Thoracic aorta (tissue), 2 donors: Measurements from ENCODE around the gene LIF. TPM values are rescaled to one million over a fixed set of nuclear protein-coding genes. Genes with fewer than 3 reads are reported as not detected.

Experiments
- ATAC-seq: fragments of 150-250 bp; one replicate; pipeline ENCODE4 v1.8.0; 2017; ENCODE audit warnings: low read depth; ENCODE audit not compliant: insufficient number of reproducible peaks, low FRiP score
- DNase-seq: peaks from one replicate; pipeline ENCODE4 v3.0.0-alpha.2; 2020; ENCODE audit warnings: low spot score
- H3K27ac ChIP-seq, 2 donors: fragments of 200-600 bp; sonication (generic); 1 replicate in 1 of 2; 2 replicates in 1 of 2; pipeline ENCODE4 v1.5.1; 2016; ENCODE audit warnings: mild to moderate bottlenecking in 2 of 2, moderate library complexity in 2 of 2
- H3K27me3 ChIP-seq: fragments of 200-600 bp; sonication (generic); replicated peaks from 2 replicates; pipeline ENCODE4 v1.6.0; 2016; ENCODE audit warnings: mild to moderate bottlenecking; ENCODE audit not compliant: insufficient read depth
- H3K36me3 ChIP-seq: fragments of 200-600 bp; sonication (generic); one replicate; pipeline ENCODE4 v1.5.1; 2016
- H3K4me1 ChIP-seq, 2 donors: fragments of 200-600 bp; sonication (generic); 1 replicate in 1 of 2; 2 replicates in 1 of 2; pipeline versions ENCODE4 v1.5.1 to v1.6.0; 2016; ENCODE audit warnings: low read depth in 2 of 2, mild to moderate bottlenecking in 1 of 2; ENCODE audit not compliant: control insufficient read depth in 1 of 2
- H3K4me3 ChIP-seq: fragments of 200-600 bp; sonication (generic); 2 replicates; pipeline ENCODE4 v1.5.1; 2016; ENCODE audit warnings: mild to moderate bottlenecking
- H3K9me3 ChIP-seq: fragments of 200-600 bp; sonication (generic); 2 replicates; pipeline ENCODE4 v1.5.1; 2016
- CTCF ChIP-seq: fragments of 200-600 bp; sonication (generic); IDR thresholded peaks from one replicate; pipeline ENCODE4 v1.5.1; 2019; ENCODE audit warnings: antibody characterized with exemption
- total RNA-seq, 2 donors: library from RNA; depleted of rRNA; stranded (reverse); fragments of >200 nt; gene quantifications; one replicate each; pipeline versions ENCODE4 v1.1.0 to v1.2.3, GENCODE V29; 2016

LIF gene
- total RNA-seq, 2 donors from 2014 or later, result 1.4 to 11.3 TPM

- peak; percentile 35 for ATAC-seq
- Histone ChIP-seq H3K4me1 (peaks cover 7 to 29% of the 10 kb centered on the region in 2 donors), H3K27ac (peak overlapping the region; percentile 45 to 64), H3K36me3 (no peaks in the 10 kb centered on the region), H3K9me3 (no peaks in the 10 kb centered on the region), H3K27me3 (no peaks in the 10 kb centered on the region), H3K4me3 (no peak overlapping the region)
- no peak for TF ChIP-seq CTCF
- DNase-seq, result peak; percentile 65
Observed at GRCh38 chr22:30208631-30209603, 37.6 kb downstream of the LIF start.

GRCh38 chr22:30206944-30207343 is 39.6 kb downstream of the LIF start:
- DNase-seq, result no peak
- no peaks in the 10 kb centered on the region for H3K9me3 ChIP-seq
- H3K27me3 ChIP-seq, result no peaks in the 10 kb centered on the region
- ATAC-seq, result no peak
- no peak overlapping the region for H3K4me3 ChIP-seq
- H3K27ac ChIP-seq, result no peak overlapping the region
- H3K4me1 ChIP-seq, result peaks cover 7 to 26% of the 10 kb centered on the region in 2 donors
- no peak for TF ChIP-seq CTCF
- H3K36me3 ChIP-seq, result no peaks in the 10 kb centered on the region

GRCh38 chr22:30205281-30206115 is 41.1 kb downstream of the LIF start:
- Histone ChIP-seq H3K9me3 (no peaks in the 10 kb centered on the region), H3K27ac (no peak overlapping the region), H3K36me3 (no peaks in the 10 kb centered on the region), H3K4me1 (peaks cover 7 to 26% of the 10 kb centered on the region in 2 donors), H3K4me3 (no peak overlapping the region), H3K27me3 (no peaks in the 10 kb centered on the region)
- DNase-seq (no peak), ATAC-seq (peak; percentile 26)
- no peak for TF ChIP-seq CTCF

GRCh38 chr22:30204742-30205111 is 41.8 kb downstream of the LIF start:
- no peak overlapping the region for H3K27ac ChIP-seq
- peaks cover 7 to 26% of the 10 kb centered on the region in 2 donors for H3K4me1 ChIP-seq
- no peak for ATAC-seq

More at GRCh38 chr22:30204742-30205111, 41.8 kb downstream of the LIF start:
- H3K36me3 ChIP-seq, result no peaks in the 10 kb centered on the region
- H3K9me3 ChIP-seq, result no peaks in the 10 kb centered on the region
- no peak for DNase-seq
- no peak for TF ChIP-seq CTCF
- H3K4me3 ChIP-seq, result no peak overlapping the region
- H3K27me3 ChIP-seq, result no peaks in the 10 kb centered on the region
